Bronchial epithelial cell (primary cell): ENCODE data around the gene UBB. TPM values are rescaled to one million over a fixed set of nuclear protein-coding genes. Genes with fewer than 3 reads are reported as not detected.
A peak's percentile ranks its signal among the peaks of the same experiment; 100 is the strongest.

Experiments
- DNase-seq: peaks from one replicate; pipeline ENCODE4 v3.0.0-alpha.2; 2010; ENCODE audit warnings: low read depth
- FAIRE-seq: peaks from 2 replicates; lab custom pipeline; 2011; peaks lifted over from hg19 to GRCh38; lab: Jason Lieb, UNC
- H3K27me3 ChIP-seq: 2 replicates; pipeline ENCODE4 v1.5.1; 2011; ENCODE audit warnings: low read length; ENCODE audit not compliant: control insufficient read depth, insufficient read depth
- H3K36me3 ChIP-seq: 2 replicates; pipeline ENCODE4 v1.5.1; 2011; ENCODE audit warnings: low read length; ENCODE audit not compliant: control insufficient read depth, insufficient read depth
- H3K4me3 ChIP-seq: 2 replicates; pipeline ENCODE4 v1.5.1; 2011; ENCODE audit warnings: mild to moderate bottlenecking, low read depth, low read length, control low read depth
- CTCF ChIP-seq: IDR thresholded peaks from 2 replicates; pipeline ENCODE4 v1.5.1; 2011; ENCODE audit warnings: mild to moderate bottlenecking, moderate library complexity, low read length, control low read depth, inconsistent platforms; ENCODE audit not compliant: insufficient read depth, severe bottlenecking
- total RNA-seq: library from RNA; depleted of rRNA; stranded (reverse); fragments of >200 nt; gene quantifications from 2 replicates; pipeline ENCODE4 v1.2.1, GENCODE V29; 2014

UBB gene
- total RNA-seq, 1 donor from 2014 or later = 766 TPM

DNA sequence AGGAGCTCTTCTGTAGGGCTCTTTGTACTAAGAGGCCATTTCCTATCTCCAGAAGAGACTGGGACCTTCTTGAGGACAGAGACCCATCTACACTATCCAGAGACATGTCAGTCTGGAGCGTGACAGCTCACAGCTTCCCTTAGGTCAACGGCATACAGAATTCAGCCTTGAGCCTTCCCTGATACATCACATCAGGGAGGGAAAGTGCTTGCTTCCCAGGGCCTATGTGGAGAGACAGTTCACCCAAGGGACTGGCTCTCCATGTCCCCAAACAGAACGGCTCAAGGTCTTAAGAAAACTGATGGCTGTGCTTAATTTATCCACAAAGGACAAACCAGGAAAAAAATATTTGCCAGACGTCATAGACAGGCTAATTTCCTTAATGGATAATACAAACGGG is 35.3 kb upstream of the UBB start:
- FAIRE-seq (no peak), DNase-seq (no peak)
- Histone ChIP-seq H3K4me3 (no peak overlapping the region), H3K36me3 (no peaks in the 10 kb centered on the region), H3K27me3 (no peaks in the 10 kb centered on the region)
- TF ChIP-seq CTCF = no peak

DNA sequence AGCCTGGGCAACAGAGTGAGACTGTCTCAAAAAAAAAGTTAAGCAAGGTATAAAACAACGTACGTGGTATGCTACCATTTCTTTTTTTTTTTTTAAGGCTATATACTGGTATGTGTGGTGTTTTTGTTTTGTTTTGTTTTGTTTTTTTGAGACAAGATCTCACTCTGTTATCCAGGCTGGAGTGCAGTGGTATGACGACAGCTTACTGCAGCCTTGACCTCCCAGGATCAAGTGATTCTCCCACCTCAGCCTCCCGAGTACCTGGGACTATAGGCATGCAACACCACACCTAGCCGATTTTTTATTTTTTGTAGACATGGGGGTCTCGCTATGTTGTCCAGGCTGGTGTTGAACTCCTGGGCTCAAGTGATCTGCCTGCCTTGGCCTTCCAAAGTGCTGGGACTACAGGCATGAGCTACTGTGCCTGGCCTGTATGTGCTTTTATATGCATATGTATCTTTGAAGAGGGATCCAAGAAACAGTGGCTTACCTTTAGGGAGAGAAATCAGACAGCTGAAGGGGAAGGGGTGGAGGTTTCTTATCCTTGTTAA is 34.1 kb upstream of the UBB start:
- FAIRE-seq = no peak
- Histone ChIP-seq H3K36me3 (no peaks in the 10 kb centered on the region), H3K4me3 (no peak overlapping the region), H3K27me3 (no peaks in the 10 kb centered on the region)
- no peak for DNase-seq
- TF ChIP-seq CTCF = no peak

DNA sequence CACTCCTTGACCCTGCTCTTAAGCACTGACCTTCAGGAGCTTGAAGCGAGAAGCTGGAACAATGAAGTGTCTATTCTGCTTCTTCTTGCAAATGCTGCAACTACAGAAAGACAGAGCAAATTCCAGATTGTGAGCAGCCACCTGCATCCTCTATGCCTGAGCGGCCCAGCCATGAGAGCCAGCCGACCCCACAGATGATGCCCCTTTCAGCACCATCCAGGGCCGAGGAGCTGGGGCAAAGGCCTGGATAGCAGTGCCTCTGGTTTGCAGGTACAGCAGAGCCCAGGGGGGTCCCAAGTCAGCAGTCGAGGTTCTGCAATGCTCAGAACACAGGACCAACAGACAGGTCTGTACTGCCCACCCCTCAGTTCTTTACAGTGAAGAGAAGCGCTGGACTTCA is 32.3 kb upstream of the UBB start:
- H3K27me3 ChIP-seq = peaks cover 2% of the 10 kb centered on the region
- DNase-seq (no peak), FAIRE-seq (no peak)
- H3K36me3 ChIP-seq = no peaks in the 10 kb centered on the region
- no peak overlapping the region for H3K4me3 ChIP-seq
- TF ChIP-seq CTCF = no peak

DNA sequence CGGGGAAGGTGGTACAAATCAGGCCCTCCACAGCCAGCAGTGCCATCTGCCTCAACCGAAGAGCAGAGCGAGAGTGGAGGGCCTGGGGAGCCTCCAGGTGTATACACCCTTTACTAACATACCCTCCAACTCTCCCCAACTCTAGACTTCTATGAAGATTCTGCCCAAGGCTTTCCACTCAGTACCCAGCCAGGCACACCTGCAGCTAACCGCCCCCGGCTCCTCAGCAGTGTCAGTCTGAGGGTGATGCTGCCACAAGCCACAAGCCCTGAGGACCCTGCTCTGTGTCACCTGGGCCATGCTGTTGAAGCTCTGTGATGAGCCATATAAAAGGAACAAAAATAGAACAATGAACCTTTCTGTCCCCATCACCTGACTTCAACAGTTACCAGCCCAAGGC is 31.5 kb upstream of the UBB start:
- Histone ChIP-seq H3K36me3 (no peaks in the 10 kb centered on the region), H3K27me3 (peaks cover 2% of the 10 kb centered on the region), H3K4me3 (no peak overlapping the region)
- DNase-seq = no peak
- no peak for TF ChIP-seq CTCF
- FAIRE-seq = no peak

GRCh38 chr17:16351831-16352230 is 29.1 kb upstream of the UBB start:
- peaks cover 2% of the 10 kb centered on the region for H3K27me3 ChIP-seq
- no peaks in the 10 kb centered on the region for H3K36me3 ChIP-seq
- FAIRE-seq = no peak
- TF ChIP-seq CTCF = no peak
- peak overlapping the region; percentile 49 for H3K4me3 ChIP-seq
- DNase-seq = peak; percentile 27

GRCh38 chr17:16352303-16352666 is 28.6 kb upstream of the UBB start:
- H3K27me3 ChIP-seq = peaks cover 2% of the 10 kb centered on the region
- no peak for TF ChIP-seq CTCF
- DNase-seq (no peak), FAIRE-seq (no peak)
- peak overlapping the region; percentile 49 for H3K4me3 ChIP-seq
- H3K36me3 ChIP-seq = no peaks in the 10 kb centered on the region
